ENCODE data around the gene TMEM44.

DNA sequence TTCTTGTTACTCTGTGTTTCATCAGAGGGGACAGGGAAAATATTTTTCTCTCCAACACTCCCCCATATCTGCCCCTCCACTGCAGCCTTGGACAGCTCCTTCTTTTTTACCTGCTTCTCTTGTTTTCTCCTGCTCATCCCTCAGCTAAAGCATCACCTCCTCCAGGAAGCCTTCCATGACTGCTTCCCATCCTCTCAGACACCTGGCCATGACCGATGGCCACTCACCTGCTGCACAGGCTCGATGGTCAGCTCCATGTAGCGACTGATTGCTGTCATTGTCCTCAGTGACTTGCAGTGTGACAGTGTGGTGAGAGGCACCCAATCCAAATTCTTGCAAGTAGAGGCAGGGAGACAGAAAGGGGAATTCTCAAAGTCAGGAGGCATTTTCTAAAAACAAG lies 22.5 kb downstream of the TMEM44 start:
- no peak for TF ChIP-seq CTCF (IDR thresholded peaks at IDR 0.05)
- TF ChIP-seq ZFX (IDR thresholded peaks at IDR 0.05; ENCODE audit: borderline replicate concordance) = no peak

Measured in 22Rv1 (cell line).